GM12892 (cell line): Measurements from ENCODE around the gene SOX2.

Source experiments
- POLR2A ChIP-seq: IDR thresholded peaks from 2 replicates; pipeline ENCODE4 v1.6.1; 2011; ENCODE audit warnings: low read depth, low read length, control low read depth
- POLR2AphosphoS5 ChIP-seq: IDR thresholded peaks from 2 replicates; pipeline ENCODE4 v1.6.1; 2011; ENCODE audit warnings: low read depth, low read length, control low read depth

- TF ChIP-seq POLR2A (no peak), POLR2AphosphoS5 (no peak)
These were observed 7.2 kb upstream of the SOX2 start for GRCh38 chr3:181704421-181705085.
